Caco-2 (cell line): ENCODE measurements around the gene CLEC16A. TPM values are rescaled to one million over a fixed set of nuclear protein-coding genes. Genes with fewer than 3 reads are reported as not detected.

ENCODE experiments used
- BruUV-seq: library from RNA; stranded (reverse); fragments of 400-500 nt; replicated peaks from 2 replicates; lab custom pipeline; 2021; lab: Mats Ljungman, UMichigan
- CTCF ChIA-PET: fragments of 300-600 bp; sonication (Branson Sonifier 250); formaldehyde crosslinking; loops from one replicate; lab custom pipeline; 2022; ENCODE audit warnings: antibody characterized with exemption; lab: Charles Lee
- POLR2A ChIA-PET: fragments of 300-600 bp; sonication (Branson Sonifier 250); formaldehyde crosslinking; loops from one replicate; lab custom pipeline; 2022; ENCODE audit warnings: antibody characterized with exemption; lab: Charles Lee
- DNase-seq, 2 experiments: peaks; one replicate each; pipeline versions ENCODE4 v3.0.0 to v3.0.0-alpha.2; 2020 to 2022
- H3K27me3 ChIP-seq: replicated peaks from 2 replicates; pipeline ENCODE4 v1.6.0; 2011; ENCODE audit warnings: low read length; ENCODE audit not compliant: control insufficient read depth, insufficient read depth
- H3K36me3 ChIP-seq: 2 replicates; pipeline ENCODE4 v1.5.1; 2011; ENCODE audit warnings: low read length; ENCODE audit not compliant: control insufficient read depth, insufficient read depth
- H3K4me1 ChIP-seq: fragments of 250-450 bp; sonication (Bioruptor Pico); 2 replicates; pipeline ENCODE4 v1.5.1; 2020; ENCODE audit warnings: mild to moderate bottlenecking
- H3K4me3 ChIP-seq: 2 replicates; pipeline ENCODE4 v1.5.1; 2011; ENCODE audit warnings: low read depth, mild to moderate bottlenecking, control low read depth, low read length
- H3K9me3 ChIP-seq: fragments of 250-450 bp; sonication (Bioruptor Pico); 2 replicates; pipeline ENCODE4 v1.5.1; 2020; ENCODE audit warnings: mild to moderate bottlenecking, moderate library complexity
- H3K27ac Mint-ChIP-seq: one replicate; pipeline ENCODE4 v1.8.0; 2022; ENCODE audit warnings: mixed read lengths; ENCODE audit not compliant: unreplicated experiment
- H3K27me3 Mint-ChIP-seq: one replicate; pipeline ENCODE4 v1.8.0; 2022; ENCODE audit warnings: mixed read lengths; ENCODE audit not compliant: insufficient read depth, unreplicated experiment
- H3K36me3 Mint-ChIP-seq: one replicate; pipeline ENCODE4 v1.8.0; 2022; ENCODE audit warnings: mild to moderate bottlenecking, mixed read lengths; ENCODE audit not compliant: insufficient read depth, unreplicated experiment
- H3K4me1 Mint-ChIP-seq: one replicate; pipeline ENCODE4 v1.8.0; 2022; ENCODE audit warnings: low read depth, mixed read lengths; ENCODE audit not compliant: unreplicated experiment
- H3K4me3 Mint-ChIP-seq: one replicate; pipeline ENCODE4 v1.8.0; 2022; ENCODE audit warnings: mild to moderate bottlenecking, moderate library complexity, mixed read lengths; ENCODE audit not compliant: unreplicated experiment
- H3K9me3 Mint-ChIP-seq: one replicate; pipeline ENCODE4 v1.8.0; 2022; ENCODE audit warnings: mixed read lengths; ENCODE audit not compliant: unreplicated experiment
- intact Hi-C: fragments of 100-400 bp; cut with micrococcal nuclease; formaldehyde crosslinking; loops from one replicate; pipeline ENCODE4 v1.10.0; 2022; ENCODE audit not compliant: unreplicated experiment
- total RNA-seq: library from RNA; stranded (reverse); gene quantifications from 2 replicates; pipeline ENCODE4 v1.2.3, GENCODE V29; 2022
- TF ChIP-seq, protein P1 (sequence below), 2 experiments: fragments of 200-600 bp in 1 of 2; IDR thresholded peaks; 1 replicate in 1 of 2; 2 replicates in 1 of 2; pipeline versions ENCODE4 v1.5.1 to v1.8.0; 2011 to 2022; ENCODE audit warnings: antibody characterized with exemption in 1 of 2, control low read depth in 1 of 2, inconsistent platforms in 1 of 2, low read depth in 1 of 2, low read length in 1 of 2, mild to moderate bottlenecking in 1 of 2, moderate library complexity in 1 of 2; ENCODE audit not compliant: insufficient read depth in 1 of 2, severe bottlenecking in 1 of 2, unreplicated experiment in 1 of 2

The CLEC16A gene
- total RNA-seq, 1 experiment from 2014 or later, result 27.0 TPM

DNA sequence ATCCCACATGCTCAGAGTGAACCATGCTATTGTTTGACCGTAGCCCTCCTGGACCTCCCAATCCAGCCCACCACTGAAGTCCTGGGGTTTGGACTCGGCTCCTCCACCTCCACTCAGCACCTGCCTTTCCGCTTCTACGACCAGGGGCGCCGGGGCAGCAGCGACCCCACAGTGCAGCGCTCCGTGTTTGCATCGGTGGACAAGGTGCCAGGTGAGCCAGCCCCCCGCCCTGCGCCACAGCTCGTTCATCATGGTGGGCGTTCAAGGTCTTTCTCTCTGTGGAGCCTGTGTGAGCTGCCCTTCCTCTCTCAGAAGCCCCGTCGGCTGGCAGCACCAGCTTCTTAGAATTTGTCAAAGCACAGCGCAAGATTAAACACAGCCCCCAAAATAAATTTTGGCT is 181.6 kb downstream of the CLEC16A start:
- intact Hi-C loops, result no loop called here
- Histone ChIP-seq H3K4me3 (no peak overlapping the region), H3K36me3 (no peaks in the 10 kb centered on the region), H3K4me1 (no peaks in the 10 kb centered on the region), H3K27me3 (no peaks in the 10 kb centered on the region), H3K9me3 (no peaks in the 10 kb centered on the region)
- no TSS peak for BruUV-seq
- POLR2A ChIA-PET, result no interaction called here
- no peaks in the 10 kb centered on the region for H3K4me1 Mint-ChIP-seq
- no peak for DNase-seq
- H3K9me3 Mint-ChIP-seq, result no peaks in the 10 kb centered on the region
- H3K27ac Mint-ChIP-seq, result no peak overlapping the region
- TF ChIP-seq, protein P1, sequence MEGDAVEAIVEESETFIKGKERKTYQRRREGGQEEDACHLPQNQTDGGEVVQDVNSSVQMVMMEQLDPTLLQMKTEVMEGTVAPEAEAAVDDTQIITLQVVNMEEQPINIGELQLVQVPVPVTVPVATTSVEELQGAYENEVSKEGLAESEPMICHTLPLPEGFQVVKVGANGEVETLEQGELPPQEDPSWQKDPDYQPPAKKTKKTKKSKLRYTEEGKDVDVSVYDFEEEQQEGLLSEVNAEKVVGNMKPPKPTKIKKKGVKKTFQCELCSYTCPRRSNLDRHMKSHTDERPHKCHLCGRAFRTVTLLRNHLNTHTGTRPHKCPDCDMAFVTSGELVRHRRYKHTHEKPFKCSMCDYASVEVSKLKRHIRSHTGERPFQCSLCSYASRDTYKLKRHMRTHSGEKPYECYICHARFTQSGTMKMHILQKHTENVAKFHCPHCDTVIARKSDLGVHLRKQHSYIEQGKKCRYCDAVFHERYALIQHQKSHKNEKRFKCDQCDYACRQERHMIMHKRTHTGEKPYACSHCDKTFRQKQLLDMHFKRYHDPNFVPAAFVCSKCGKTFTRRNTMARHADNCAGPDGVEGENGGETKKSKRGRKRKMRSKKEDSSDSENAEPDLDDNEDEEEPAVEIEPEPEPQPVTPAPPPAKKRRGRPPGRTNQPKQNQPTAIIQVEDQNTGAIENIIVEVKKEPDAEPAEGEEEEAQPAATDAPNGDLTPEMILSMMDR (IDR thresholded peaks at IDR 0.05; ENCODE audit: insufficient read depth in 1 of 2, low read depth in 1 of 2, low read length in 1 of 2, severe bottlenecking in 1 of 2, unreplicated experiment in 1 of 2), result no peak
- CTCF ChIA-PET, result no interaction called here
- H3K36me3 Mint-ChIP-seq, result no peaks in the 10 kb centered on the region
- H3K27me3 Mint-ChIP-seq, result no peaks in the 10 kb centered on the region
- H3K4me3 Mint-ChIP-seq, result no peak overlapping the region

DNA sequence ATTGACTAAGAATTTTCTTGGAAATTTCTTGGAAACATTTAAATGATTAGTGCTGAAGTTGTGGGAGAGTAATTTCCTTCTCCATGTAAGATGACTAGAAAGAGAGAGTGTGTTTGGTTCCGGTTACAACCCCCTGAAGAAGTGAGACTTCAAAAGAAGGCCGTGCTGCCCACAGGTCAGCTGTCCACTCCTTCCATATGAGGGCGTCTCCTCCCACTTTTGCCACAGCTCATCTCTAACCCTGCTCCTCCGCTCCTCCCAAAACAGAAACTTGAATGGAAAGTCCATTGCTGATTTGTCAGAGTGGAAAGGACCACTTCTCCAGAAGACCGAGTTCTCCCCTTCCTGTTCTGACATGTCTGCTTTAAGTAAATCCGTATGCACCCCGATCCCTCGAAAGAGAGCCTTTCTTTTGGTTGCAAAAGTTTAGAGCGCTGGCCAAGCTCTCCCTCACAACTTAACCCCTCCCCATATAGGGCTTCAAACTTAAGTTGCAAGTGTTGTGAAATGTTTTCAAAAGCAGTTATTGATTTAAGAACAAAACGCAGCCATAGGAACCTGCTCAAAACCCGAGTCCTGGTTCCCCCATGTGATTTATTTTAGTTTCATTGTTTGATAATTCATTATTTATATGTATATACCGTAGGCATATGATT is 182.2 kb downstream of the CLEC16A start:
- DNase-seq, result no peak
- H3K4me3 Mint-ChIP-seq, result no peak overlapping the region
- intact Hi-C loops, result no loop called here
- H3K4me3 ChIP-seq, result no peak overlapping the region
- no TSS peak for BruUV-seq
- H3K27ac Mint-ChIP-seq, result no peak overlapping the region
- ChIA-PET CTCF (no interaction called here), POLR2A (no interaction called here)
- TF ChIP-seq, protein P1 (IDR thresholded peaks at IDR 0.05; ENCODE audit: insufficient read depth in 1 of 2, low read depth in 1 of 2, low read length in 1 of 2, severe bottlenecking in 1 of 2, unreplicated experiment in 1 of 2), result no peak
- no peaks in the 10 kb centered on the region for H3K9me3 Mint-ChIP-seq
- no peaks in the 10 kb centered on the region for H3K36me3 Mint-ChIP-seq
- H3K4me1 Mint-ChIP-seq, result peaks cover under 1% of the 10 kb centered on the region
- no peaks in the 10 kb centered on the region for H3K27me3 ChIP-seq
- no peaks in the 10 kb centered on the region for H3K27me3 Mint-ChIP-seq
- H3K36me3 ChIP-seq, result no peaks in the 10 kb centered on the region
- no peaks in the 10 kb centered on the region for H3K4me1 ChIP-seq
- no peaks in the 10 kb centered on the region for H3K9me3 ChIP-seq

DNA sequence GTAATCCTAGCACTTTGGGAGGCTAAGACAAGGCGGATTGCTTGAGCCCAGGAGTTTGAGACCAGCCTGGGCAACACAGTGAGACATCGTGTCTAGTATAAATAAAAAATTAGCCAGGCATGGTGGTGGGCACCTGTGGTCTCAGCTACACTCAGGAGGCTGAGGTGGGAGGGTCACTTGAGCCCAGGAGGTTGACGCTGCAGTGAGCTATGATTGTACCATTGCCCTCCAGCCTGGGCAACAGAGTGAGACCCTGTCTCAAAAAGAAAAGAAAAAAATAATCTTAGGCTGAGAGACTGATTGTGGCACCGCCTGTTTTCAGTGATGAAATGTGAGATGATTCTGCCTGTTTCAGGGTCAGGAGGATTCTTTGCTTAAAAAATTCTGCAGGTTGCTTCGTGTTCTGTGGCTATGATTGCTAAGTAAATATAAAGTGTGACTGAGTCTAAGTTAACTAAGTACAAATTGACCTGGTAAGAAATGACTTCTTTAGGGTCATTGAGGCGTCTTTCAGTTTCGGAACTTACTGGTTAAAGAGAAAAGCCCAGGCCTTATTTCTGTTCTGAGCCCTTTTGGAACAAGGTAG is 183.3 kb downstream of the CLEC16A start:
- H3K36me3 ChIP-seq, result no peaks in the 10 kb centered on the region
- TF ChIP-seq, protein P1 (IDR thresholded peaks at IDR 0.05; ENCODE audit: insufficient read depth in 1 of 2, low read depth in 1 of 2, low read length in 1 of 2, severe bottlenecking in 1 of 2, unreplicated experiment in 1 of 2), result no peak
- H3K9me3 ChIP-seq, result no peaks in the 10 kb centered on the region
- ChIA-PET CTCF (no interaction called here), POLR2A (no interaction called here)
- no peak overlapping the region for H3K4me3 ChIP-seq
- H3K4me1 Mint-ChIP-seq, result peaks cover 12% of the 10 kb centered on the region
- no peaks in the 10 kb centered on the region for H3K27me3 Mint-ChIP-seq
- H3K4me1 ChIP-seq, result peaks cover 5% of the 10 kb centered on the region
- no peak overlapping the region for H3K27ac Mint-ChIP-seq
- no TSS peak for BruUV-seq
- no peak for DNase-seq
- H3K4me3 Mint-ChIP-seq, result no peak overlapping the region
- no peaks in the 10 kb centered on the region for H3K9me3 Mint-ChIP-seq
- intact Hi-C loops, result no loop called here
- H3K27me3 ChIP-seq, result no peaks in the 10 kb centered on the region
- no peaks in the 10 kb centered on the region for H3K36me3 Mint-ChIP-seq
